HFFc6 (cell line): ENCODE data around the gene L3MBTL1. TPM values are rescaled to one million over a fixed set of nuclear protein-coding genes. Genes with fewer than 3 reads are reported as not detected.

Source experiments
- DNase-seq: peaks from one replicate; pipeline ENCODE4 v3.0.0-alpha.2; 2018
- H3K27ac Mint-ChIP-seq: 2 replicates; pipeline ENCODE4 v1.8.0; 2020; ENCODE audit warnings: mild to moderate bottlenecking, mixed read lengths
- H3K27me3 Mint-ChIP-seq: 2 replicates; pipeline ENCODE4 v1.8.0; 2021; ENCODE audit warnings: mild to moderate bottlenecking, moderate library complexity, mixed read lengths; ENCODE audit not compliant: insufficient read depth
- H3K36me3 Mint-ChIP-seq: 2 replicates; pipeline ENCODE4 v1.8.0; 2021; ENCODE audit warnings: low read depth, mixed read lengths
- H3K4me1 Mint-ChIP-seq: 2 replicates; pipeline ENCODE4 v1.8.0; 2020; ENCODE audit warnings: low read depth, mixed read lengths
- H3K4me3 Mint-ChIP-seq: 2 replicates; pipeline ENCODE4 v1.8.0; 2020; ENCODE audit warnings: mild to moderate bottlenecking, moderate library complexity, mixed read lengths
- H3K9me3 Mint-ChIP-seq: 2 replicates; pipeline ENCODE4 v1.8.0; 2020; ENCODE audit warnings: mild to moderate bottlenecking, mixed read lengths
- total RNA-seq, 6 experiments: library from RNA; stranded (reverse); fragmentation: NEBNext Ultra II Directional; extraction: Animal tissue kit (Norgen Biotek cat#: 25700); gene quantifications; 2 replicates in 1 of 6; 3 replicates in 5 of 6; pipeline ENCODE4 v1.2.3, GENCODE V29; 2021
- TF ChIP-seq, protein P1 (sequence below): fragments of 200-600 bp; sonication (generic); IDR thresholded peaks from 2 replicates; pipeline ENCODE4 v1.5.0; 2021; ENCODE audit warnings: antibody characterized with exemption, mild to moderate bottlenecking

Gene L3MBTL1
- total RNA-seq, 6 experiments from 2014 or later, result 1.8 to 2.9 (median 2.3) TPM

DNA sequence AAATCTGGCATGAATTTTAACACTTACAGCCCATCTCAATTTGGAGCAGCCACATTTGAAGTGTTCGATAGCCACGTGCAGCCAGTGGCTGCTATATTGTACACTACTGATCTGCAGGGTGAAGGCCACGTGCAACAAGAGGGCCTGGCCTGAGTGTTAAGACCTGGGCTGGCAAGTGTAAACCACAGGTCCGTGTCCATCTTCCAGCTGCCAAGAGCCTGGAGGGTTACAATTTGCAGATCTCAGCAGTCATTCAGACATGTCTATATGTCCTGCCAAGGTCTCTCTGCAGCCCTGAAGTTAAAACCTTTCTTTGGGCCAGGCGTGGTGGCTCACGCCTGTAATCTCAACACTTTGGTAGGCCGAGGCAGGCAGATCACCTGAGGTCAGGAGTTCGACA, 65.4 kb downstream of the L3MBTL1 start:
- DNase-seq, result no peak
- no peak overlapping the region for H3K27ac Mint-ChIP-seq
- H3K27me3 Mint-ChIP-seq, result peaks cover 32% of the 10 kb centered on the region
- no peaks in the 10 kb centered on the region for H3K4me1 Mint-ChIP-seq
- no peaks in the 10 kb centered on the region for H3K9me3 Mint-ChIP-seq
- TF ChIP-seq, protein P1, sequence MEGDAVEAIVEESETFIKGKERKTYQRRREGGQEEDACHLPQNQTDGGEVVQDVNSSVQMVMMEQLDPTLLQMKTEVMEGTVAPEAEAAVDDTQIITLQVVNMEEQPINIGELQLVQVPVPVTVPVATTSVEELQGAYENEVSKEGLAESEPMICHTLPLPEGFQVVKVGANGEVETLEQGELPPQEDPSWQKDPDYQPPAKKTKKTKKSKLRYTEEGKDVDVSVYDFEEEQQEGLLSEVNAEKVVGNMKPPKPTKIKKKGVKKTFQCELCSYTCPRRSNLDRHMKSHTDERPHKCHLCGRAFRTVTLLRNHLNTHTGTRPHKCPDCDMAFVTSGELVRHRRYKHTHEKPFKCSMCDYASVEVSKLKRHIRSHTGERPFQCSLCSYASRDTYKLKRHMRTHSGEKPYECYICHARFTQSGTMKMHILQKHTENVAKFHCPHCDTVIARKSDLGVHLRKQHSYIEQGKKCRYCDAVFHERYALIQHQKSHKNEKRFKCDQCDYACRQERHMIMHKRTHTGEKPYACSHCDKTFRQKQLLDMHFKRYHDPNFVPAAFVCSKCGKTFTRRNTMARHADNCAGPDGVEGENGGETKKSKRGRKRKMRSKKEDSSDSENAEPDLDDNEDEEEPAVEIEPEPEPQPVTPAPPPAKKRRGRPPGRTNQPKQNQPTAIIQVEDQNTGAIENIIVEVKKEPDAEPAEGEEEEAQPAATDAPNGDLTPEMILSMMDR, result no peak
- H3K4me3 Mint-ChIP-seq, result no peak overlapping the region
- no peaks in the 10 kb centered on the region for H3K36me3 Mint-ChIP-seq

DNA sequence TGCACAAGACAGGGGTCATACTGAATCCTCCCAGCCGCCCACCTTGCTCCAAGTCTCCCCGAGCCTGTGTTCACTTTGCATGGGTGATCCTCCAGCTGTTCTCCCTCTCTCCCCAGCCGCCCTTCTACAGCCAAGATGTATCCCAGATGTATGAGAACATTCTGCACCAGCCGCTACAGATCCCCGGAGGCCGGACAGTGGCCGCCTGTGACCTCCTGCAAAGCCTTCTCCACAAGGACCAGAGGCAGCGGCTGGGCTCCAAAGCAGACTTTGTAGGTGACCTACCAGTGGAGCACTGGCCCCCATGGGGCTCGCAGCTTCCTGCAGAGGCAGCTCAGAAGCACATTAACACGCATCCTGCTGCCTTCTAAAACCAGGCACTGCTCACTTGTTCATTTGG, 68.6 kb downstream of the L3MBTL1 start:
- H3K4me3 Mint-ChIP-seq, result no peak overlapping the region
- TF ChIP-seq, protein P1, result no peak
- H3K4me1 Mint-ChIP-seq, result no peaks in the 10 kb centered on the region
- no peaks in the 10 kb centered on the region for H3K36me3 Mint-ChIP-seq
- no peaks in the 10 kb centered on the region for H3K9me3 Mint-ChIP-seq
- DNase-seq, result no peak
- H3K27ac Mint-ChIP-seq, result no peak overlapping the region
- H3K27me3 Mint-ChIP-seq, result peaks cover 26% of the 10 kb centered on the region

DNA sequence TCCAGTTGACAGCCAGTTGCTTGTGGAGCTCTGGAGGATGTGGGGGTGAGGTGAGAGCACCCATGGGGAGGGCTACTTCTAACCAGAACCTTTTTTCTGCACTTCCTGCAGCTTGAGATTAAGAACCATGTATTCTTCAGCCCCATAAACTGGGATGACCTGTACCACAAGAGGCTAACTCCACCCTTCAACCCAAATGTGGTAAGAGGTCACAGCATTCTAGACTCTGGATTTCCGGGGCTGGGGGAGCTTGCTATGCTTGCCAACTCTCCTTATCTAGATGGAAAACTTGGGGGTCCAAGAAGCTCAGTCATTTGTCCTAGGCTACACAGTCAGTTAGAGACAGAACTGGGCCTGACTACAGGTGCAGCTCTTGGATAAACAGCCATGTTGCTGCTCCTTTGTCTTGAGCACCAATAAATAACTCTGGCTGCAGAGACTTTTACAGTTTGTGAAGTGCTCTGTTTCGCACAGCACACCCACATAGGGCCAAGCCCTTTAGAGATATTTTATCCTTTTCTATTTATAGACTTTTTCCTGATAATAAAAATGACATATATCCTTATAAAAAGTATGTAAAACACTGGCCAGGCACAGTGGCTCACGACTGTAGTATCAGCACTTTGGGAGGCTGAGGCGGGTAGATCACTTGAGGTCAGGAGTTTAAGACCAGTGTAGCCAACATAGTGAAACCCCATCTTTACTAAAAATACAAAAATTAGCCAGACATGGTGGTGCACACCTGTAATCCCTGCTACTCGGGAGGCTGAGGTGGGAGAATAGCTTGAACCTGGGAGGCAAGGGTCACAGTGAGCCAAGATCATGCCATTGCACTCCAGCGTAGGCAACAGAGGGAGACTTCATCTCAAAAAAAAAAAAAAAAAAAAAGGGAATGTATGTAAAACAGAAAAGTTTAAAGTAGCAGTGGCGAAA, 72.6 kb downstream of the L3MBTL1 start:
- Mint-ChIP-seq H3K36me3 (no peaks in the 10 kb centered on the region), H3K9me3 (no peaks in the 10 kb centered on the region)

DNA sequence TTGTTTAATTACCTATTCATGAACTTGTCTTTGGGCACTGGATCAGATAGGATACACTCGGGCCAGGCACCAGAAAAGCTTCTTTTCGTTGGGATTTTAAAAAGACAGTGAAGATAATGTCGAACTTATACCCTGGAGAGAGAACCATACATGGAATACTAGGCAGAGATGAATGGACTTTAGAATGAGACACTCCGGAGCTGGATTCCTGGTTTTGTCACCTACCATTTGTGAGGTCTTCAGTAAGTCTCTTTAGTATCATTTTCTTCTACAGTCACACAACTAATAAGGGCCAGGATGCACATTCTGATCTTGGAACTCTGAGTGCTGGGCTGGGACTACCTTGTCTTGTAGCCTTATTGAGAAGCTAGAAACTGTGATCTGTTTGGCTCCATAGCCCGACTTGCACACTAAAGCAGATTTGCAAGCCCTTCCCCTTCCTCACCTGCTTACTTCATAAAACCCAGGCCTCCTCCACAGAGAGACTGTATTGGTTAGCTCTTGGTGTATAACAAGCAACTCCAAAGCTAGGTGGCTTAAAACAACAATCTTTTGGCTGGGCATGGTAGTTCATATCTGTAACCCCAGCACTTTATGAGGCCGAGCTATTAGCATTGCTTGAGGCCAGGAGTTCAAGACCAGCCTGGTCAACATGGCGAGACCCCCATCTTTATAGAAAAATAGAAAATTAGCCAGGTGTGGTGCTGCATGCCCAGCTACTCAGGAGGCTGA, 75.8 kb downstream of the L3MBTL1 start:
- TF ChIP-seq, protein P1, result no peak
- Mint-ChIP-seq H3K27ac (no peak overlapping the region), H3K9me3 (no peaks in the 10 kb centered on the region), H3K4me1 (peaks cover 22% of the 10 kb centered on the region), H3K27me3 (peaks cover 10% of the 10 kb centered on the region), H3K4me3 (no peak overlapping the region), H3K36me3 (no peaks in the 10 kb centered on the region)
- DNase-seq, result no peak

More for the DNA sequence above, 72.6 kb downstream of the L3MBTL1 start:
- no peak for DNase-seq
- Mint-ChIP-seq H3K27me3 (peaks cover 20% of the 10 kb centered on the region), H3K4me1 (peaks cover 18% of the 10 kb centered on the region), H3K27ac (no peak overlapping the region), H3K4me3 (no peak overlapping the region)
- TF ChIP-seq, protein P1, result no peak

DNA sequence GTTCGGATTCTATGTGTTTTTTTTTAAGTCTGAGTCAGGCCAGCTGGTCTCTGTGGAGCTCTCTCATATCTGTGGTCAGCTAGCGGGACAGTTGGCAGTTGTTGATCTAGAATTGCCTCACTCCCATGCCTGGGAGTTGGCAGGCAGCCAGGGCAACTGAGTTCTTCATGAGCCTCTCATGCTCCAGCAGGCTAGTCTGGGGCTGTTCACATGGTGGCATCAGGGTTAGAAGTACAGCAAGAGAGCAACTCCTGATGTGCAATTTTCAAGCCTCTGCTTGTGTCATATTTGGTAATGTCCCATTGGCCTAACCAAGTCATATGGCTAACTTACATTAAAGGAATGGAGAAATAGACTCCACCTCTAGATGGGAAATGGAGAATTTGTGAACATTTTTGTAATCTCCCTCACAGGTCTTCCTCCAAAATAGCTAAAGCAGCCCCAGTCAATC, 76.5 kb downstream of the L3MBTL1 start:
- Mint-ChIP-seq H3K36me3 (no peaks in the 10 kb centered on the region), H3K27me3 (peaks cover 10% of the 10 kb centered on the region), H3K4me1 (peaks cover 22% of the 10 kb centered on the region), H3K4me3 (no peak overlapping the region), H3K27ac (peak overlapping the region; percentile 46), H3K9me3 (no peaks in the 10 kb centered on the region)
- DNase-seq, result peak; percentile 86
- TF ChIP-seq, protein P1, result no peak
